AG04450 (cell line): Measurements from ENCODE around the gene TMEM181. TPM values are rescaled to one million over a fixed set of nuclear protein-coding genes. Genes with fewer than 3 reads are reported as not detected.
"Not testable (repeated sequence)": the region's sequence is repeated elsewhere in the genome, so short reads cannot be mapped to it uniquely, and the experiment has no call there.

Source experiments
- CTCF ChIA-PET: fragments of 300-600, 350-600 bp; formaldehyde crosslinking; extraction: SDS; loops from one replicate; lab custom pipeline; 2022; ENCODE audit warnings: antibody characterized with exemption, inconsistent platforms; lab: Charles Lee
- POLR2A ChIA-PET: fragments of 350-600 bp; formaldehyde crosslinking; extraction: SDS; loops from one replicate; lab custom pipeline; 2021; ENCODE audit warnings: antibody characterized with exemption, inconsistent platforms; lab: Yijun Ruan, JAX
- DNase-seq: peaks from one replicate; pipeline ENCODE4 v3.0.0-alpha.2; 2011; ENCODE audit warnings: low read depth, low spot score
- H3K27ac ChIP-seq: one replicate; pipeline ENCODE4 v1.5.1; 2012; ENCODE audit warnings: low read depth, low read length, control low read depth
- H3K27me3 ChIP-seq: one replicate; pipeline ENCODE4 v1.6.0; 2012; ENCODE audit warnings: low read length; ENCODE audit not compliant: control insufficient read depth, insufficient read depth
- H3K4me3 ChIP-seq: 2 replicates; pipeline ENCODE4 v1.5.1; 2011; ENCODE audit warnings: mild to moderate bottlenecking, low read depth, low read length, control low read depth
- H3K9me3 ChIP-seq: 2 replicates; pipeline ENCODE4 v1.5.1; 2012; ENCODE audit warnings: low read length; ENCODE audit not compliant: control insufficient read depth, insufficient read depth
- polyA plus RNA-seq: library from polyadenylated mRNA; depleted of rRNA; stranded (reverse); fragments of >200 nt; gene quantifications from 2 replicates; pipeline ENCODE4 v1.2.3, GENCODE V29; 2011
- TF ChIP-seq, protein P1 (sequence below): IDR thresholded peaks from 2 replicates; pipeline ENCODE4 v1.5.1; 2011; ENCODE audit warnings: low read depth, low read length, control low read depth, inconsistent platforms

TMEM181 gene
- polyA plus RNA-seq, 1 experiment = 44.1 TPM

DNA sequence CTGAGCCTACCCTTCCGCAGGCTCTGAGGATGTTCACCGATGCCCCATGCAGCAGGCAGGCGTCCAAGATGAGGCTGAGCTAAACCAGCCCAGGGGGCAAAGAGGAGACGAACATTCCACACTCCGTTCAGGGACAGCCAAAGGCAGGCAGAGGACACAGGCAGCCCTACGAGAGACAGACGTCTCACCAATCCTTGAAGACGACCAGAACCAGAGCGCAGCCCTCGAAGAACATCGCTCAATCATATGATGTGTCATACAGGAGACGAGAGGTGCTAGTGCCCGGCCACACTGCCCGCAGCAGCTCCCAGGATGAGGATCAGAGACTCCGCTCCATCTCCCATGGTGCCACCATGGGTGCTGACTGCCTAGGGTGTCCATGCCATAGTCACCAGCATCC lies 35.6 kb upstream of the TMEM181 start:
- TF ChIP-seq, protein P1, sequence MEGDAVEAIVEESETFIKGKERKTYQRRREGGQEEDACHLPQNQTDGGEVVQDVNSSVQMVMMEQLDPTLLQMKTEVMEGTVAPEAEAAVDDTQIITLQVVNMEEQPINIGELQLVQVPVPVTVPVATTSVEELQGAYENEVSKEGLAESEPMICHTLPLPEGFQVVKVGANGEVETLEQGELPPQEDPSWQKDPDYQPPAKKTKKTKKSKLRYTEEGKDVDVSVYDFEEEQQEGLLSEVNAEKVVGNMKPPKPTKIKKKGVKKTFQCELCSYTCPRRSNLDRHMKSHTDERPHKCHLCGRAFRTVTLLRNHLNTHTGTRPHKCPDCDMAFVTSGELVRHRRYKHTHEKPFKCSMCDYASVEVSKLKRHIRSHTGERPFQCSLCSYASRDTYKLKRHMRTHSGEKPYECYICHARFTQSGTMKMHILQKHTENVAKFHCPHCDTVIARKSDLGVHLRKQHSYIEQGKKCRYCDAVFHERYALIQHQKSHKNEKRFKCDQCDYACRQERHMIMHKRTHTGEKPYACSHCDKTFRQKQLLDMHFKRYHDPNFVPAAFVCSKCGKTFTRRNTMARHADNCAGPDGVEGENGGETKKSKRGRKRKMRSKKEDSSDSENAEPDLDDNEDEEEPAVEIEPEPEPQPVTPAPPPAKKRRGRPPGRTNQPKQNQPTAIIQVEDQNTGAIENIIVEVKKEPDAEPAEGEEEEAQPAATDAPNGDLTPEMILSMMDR = no peak
- no peak for DNase-seq
- Histone ChIP-seq H3K27ac (no peak overlapping the region), H3K4me3 (no peak overlapping the region), H3K27me3 (peaks cover 5% of the 10 kb centered on the region), H3K9me3 (peaks cover 7% of the 10 kb centered on the region; the same call in 1 of the 2 replicates)
- ChIA-PET CTCF (no interaction called here), POLR2A (no interaction called here)

DNA sequence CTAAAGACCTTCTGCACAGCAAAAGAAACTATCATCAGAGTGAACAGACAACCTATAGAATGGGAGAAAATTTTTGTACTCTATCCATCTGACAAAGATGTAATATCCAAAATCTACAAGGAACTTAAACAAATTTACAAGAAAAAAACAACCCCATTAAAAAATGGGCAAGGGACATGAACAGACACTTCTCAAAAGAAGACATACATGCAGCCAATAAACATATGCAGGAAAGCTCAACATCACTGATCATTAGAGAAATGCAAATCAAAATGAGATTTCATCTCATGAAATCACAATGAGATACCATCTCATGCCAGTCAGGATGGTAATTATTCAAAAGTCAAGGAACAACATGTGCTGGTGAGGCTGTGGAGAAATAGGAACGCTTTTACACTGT lies 32.0 kb upstream of the TMEM181 start:
- H3K9me3 ChIP-seq, H3K4me3 ChIP-seq, H3K27ac ChIP-seq, POLR2A ChIA-PET, CTCF ChIA-PET, DNase-seq: not testable (repeated sequence)
- H3K27me3 ChIP-seq = peaks cover 10% of the 10 kb centered on the region

DNA sequence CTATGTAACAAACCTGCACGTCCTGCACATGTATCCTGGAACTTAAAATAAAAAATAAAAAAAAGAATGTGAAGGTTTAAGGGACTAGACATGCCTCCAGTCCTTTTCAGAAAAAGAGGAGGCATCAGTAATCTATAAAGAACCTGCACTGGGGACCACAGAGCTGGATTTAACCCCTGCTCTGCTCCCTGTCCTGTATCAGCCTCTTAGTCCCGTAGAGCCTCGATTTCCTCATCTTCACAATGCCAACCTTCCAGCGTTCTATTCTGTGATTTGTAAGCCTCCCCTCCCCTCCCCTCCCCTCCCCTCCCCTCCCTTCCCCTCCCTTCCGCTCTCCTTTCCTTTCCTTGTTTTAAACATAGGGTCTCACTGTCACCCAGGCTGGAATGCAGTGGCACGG lies 31.1 kb upstream of the TMEM181 start:
- Histone ChIP-seq H3K9me3 (peaks cover 7% of the 10 kb centered on the region; the same call in 1 of the 2 replicates), H3K27me3 (peaks cover 10% of the 10 kb centered on the region), H3K27ac (no peak overlapping the region), H3K4me3 (no peak overlapping the region)
- ChIA-PET POLR2A (no interaction called here), CTCF (interaction anchor here (0.6 kb wide), 1 partner anchor 20 kb away, joined by 3 read pairs; no protein-coding TSS in a partner anchor)
- TF ChIP-seq, protein P1 = no peak
- no peak for DNase-seq

DNA sequence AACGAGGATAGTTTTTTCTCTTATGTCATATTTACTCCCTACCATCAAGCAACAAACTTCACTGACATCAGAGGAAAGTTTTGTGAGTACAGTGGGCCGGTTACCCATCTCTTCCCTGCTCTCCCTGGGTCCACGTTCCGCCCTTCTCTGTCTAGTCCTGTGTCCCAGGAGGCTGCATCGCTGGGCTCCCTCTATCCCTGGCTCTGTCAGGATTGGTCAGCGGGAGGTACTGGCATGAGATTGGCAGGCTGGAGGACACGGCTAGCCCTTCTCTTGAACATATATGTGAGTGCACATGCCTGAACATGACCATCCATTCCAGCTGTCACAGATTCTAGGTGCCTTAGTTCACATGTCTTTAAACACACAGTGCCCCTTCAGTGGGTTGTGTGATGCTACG lies 30.3 kb upstream of the TMEM181 start:
- ChIA-PET POLR2A (no interaction called here), CTCF (interaction anchor here (0.9 kb wide), 1 partner anchor 11 kb away, joined by 3 read pairs; no protein-coding TSS in a partner anchor)
- H3K4me3 ChIP-seq = no peak overlapping the region
- DNase-seq = no peak
- H3K27ac ChIP-seq = no peak overlapping the region
- TF ChIP-seq, protein P1 = no peak
- H3K9me3 ChIP-seq = no peaks in the 10 kb centered on the region
- H3K27me3 ChIP-seq = peaks cover 7% of the 10 kb centered on the region

DNA sequence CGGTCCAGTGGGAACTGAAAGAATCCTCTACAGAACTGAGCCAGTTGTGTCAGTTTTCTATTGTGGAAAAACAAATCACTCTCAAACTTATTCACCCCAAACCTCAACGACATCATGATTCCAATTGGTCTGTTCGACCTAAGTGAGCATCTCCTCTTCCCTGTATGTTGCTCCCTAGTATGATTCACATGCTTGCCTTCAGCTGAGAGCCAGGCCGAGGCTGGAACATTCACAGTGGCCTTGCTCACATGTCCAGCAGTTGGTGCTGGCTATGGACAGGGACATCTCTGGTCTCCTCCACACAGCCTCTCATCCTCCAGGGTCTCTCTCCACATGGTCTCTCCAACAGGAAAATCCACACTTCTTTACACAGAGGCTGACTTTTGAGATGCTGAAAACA lies 28.3 kb upstream of the TMEM181 start:
- Histone ChIP-seq H3K27me3 (peaks cover 7% of the 10 kb centered on the region), H3K9me3 (no peaks in the 10 kb centered on the region), H3K27ac (no peak overlapping the region), H3K4me3 (no peak overlapping the region)
- DNase-seq = no peak
- POLR2A ChIA-PET = no interaction called here
- CTCF ChIA-PET = no interaction called here
- TF ChIP-seq, protein P1 = no peak
